GM13977 (cell line): Measurements from ENCODE around the gene SGCB.

Experiments used
- DNase-seq: peaks from one replicate; pipeline ENCODE4 v3.0.0; 2012; ENCODE audit warnings: low spot score
- in situ Hi-C: fragments of 300-500 bp; cut with MboI; formaldehyde crosslinking; loops from one replicate; pipeline ENCODE4 v1.12.0; 2022; ENCODE audit warnings: low sequenced_read_pairs, low pct_unique_long_range_greater_than_20kb, mixed read lengths, inconsistent platforms; ENCODE audit not compliant: unreplicated experiment
- TF ChIP-seq, protein P1 (sequence below): IDR thresholded peaks from 2 replicates; pipeline ENCODE4 v1.5.1; 2012; ENCODE audit warnings: mild to moderate bottlenecking, control low read depth; ENCODE audit not compliant: insufficient read depth; ENCODE audit errors: extremely low read depth, missing control alignments

SGCB gene

DNA sequence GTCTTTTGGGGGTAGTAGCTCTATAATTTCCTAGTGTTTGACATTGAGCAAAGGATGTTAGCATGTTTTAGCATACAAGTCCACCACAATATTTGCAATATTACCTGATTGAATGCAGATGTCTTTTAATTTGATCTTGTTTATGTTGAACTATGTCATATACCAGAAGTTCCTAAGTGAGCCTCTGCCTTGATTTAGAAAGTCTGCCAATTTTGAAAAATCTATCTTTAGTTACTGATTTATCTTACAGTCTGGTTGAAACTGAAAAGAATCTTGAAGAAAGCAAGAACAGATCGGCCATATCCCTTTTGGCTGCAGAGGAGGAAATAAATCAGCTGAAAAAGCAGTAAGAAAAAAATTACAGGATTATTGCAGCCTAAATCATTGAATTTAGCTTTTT, 31.5 kb upstream of the SGCB start:
- in situ Hi-C loops, result no loop called here
- TF ChIP-seq, protein P1, sequence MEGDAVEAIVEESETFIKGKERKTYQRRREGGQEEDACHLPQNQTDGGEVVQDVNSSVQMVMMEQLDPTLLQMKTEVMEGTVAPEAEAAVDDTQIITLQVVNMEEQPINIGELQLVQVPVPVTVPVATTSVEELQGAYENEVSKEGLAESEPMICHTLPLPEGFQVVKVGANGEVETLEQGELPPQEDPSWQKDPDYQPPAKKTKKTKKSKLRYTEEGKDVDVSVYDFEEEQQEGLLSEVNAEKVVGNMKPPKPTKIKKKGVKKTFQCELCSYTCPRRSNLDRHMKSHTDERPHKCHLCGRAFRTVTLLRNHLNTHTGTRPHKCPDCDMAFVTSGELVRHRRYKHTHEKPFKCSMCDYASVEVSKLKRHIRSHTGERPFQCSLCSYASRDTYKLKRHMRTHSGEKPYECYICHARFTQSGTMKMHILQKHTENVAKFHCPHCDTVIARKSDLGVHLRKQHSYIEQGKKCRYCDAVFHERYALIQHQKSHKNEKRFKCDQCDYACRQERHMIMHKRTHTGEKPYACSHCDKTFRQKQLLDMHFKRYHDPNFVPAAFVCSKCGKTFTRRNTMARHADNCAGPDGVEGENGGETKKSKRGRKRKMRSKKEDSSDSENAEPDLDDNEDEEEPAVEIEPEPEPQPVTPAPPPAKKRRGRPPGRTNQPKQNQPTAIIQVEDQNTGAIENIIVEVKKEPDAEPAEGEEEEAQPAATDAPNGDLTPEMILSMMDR, result no peak
- DNase-seq, result no peak

DNA sequence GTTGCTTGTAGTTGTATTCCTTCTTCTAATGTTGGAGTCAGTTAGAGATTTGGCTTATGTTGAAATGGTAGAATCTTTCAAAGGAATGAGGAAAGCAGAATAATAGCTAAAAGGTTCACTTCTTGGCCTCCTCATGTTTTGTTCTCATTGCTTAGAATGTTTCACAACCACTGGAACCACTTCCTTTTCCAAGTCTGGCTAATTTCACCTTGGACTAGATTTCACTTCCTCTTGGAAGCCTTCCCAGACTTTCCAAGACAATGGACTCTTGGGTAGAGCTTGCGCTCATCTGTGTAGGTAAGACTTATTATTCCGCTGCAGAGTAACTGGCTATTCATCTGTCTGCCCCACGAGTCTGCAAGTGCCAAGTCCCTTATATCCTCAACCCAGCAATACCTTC, 21.3 kb upstream of the SGCB start:
- TF ChIP-seq, protein P1, result no peak
- DNase-seq, result no peak
- in situ Hi-C loops, result no loop called here

DNA sequence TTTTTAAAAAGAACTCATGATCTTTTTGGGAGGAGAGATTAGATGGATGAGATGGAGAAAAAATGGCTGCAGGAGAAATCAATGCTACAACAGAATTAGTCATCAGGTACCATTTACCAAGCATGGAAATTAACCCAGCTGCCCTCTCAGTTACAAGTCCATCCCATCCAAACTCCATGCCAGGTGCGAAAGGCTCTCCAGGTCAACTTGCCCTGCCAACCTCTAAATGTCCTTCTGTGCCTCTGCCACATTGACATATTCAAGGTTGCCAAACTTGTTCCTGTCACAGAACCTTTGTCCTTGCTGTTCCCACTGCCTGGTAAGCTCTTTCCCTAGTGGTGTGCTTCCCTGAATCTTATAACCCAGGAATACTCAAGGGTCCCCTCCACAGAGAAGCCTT, 20.2 kb upstream of the SGCB start:
- in situ Hi-C loops, result no loop called here
- TF ChIP-seq, protein P1, result no peak
- no peak for DNase-seq

DNA sequence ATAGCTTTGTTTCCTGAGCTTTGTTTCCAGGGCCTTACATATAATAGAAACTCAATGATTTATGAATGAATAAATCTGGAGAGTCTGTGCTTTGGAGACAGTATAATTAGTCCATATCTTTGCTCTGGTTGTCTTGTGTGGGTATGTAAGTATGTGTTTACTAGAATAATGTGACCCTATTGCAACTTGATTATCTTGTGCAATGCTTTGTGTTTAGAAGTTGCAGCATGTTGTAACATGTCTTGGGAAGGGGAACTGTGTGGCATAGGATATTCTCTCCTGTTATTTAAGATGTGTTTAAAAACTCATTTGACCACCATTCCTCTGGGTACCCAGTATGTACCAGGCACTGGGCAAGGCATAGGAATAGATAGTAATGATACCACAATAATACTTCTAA, 19.1 kb upstream of the SGCB start:
- DNase-seq, result no peak
- in situ Hi-C loops, result no loop called here
- TF ChIP-seq, protein P1, result no peak

DNA sequence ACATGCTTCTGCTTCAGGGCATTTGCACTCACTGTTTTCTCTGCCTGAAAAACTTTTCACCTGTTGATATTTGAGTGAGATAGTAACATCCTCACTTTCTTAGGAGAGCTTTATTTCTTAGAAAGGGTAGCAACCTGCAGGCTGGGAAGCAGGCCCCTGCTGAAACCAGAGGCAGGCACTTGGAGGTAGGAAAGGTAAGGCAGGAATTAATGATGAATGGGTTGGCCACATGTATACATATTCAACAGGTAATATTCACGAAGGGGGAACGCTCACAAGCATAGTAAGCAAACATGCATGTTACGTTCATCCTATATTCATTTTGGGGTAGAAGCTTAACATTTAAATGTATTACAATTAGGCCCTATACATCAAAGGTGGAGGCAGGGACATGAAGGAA, 16.2 kb upstream of the SGCB start:
- DNase-seq, result no peak
- in situ Hi-C loops, result no loop called here
- TF ChIP-seq, protein P1, result no peak

DNA sequence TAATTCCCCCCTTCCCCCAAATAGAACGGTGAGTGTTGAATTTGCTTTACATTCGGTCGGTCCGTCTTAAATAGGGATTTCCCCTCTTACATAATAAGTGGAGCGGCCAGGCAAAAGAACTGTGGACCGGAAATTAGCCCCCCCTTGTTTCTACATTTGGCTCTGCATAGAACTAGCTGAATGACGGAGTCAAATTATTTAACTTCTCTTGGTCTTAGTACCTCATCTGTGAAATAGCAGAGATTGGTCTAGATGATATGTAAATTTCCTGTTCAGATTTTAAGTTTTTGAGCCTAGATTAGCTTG, 14.3 kb upstream of the SGCB start:
- in situ Hi-C loops, result no loop called here
- peak; percentile 81 for DNase-seq

More for the DNA sequence above, 14.3 kb upstream of the SGCB start:
- TF ChIP-seq, protein P1, result no peak
